OCI-LY3 (cell line): Measurements from ENCODE around the gene PNPLA7.

Experiments
- H2AFZ ChIP-seq: fragments of 200-600, 300-600 bp; shearing (Covaris generic); 2 replicates; pipeline ENCODE4 v1.6.0; 2014; ENCODE audit warnings: antibody characterized with exemption, low read depth, low read length
- H3K27ac ChIP-seq: fragments of 200-600, 300-600 bp; sonication (generic); 2 replicates; pipeline ENCODE4 v1.5.1; 2014; ENCODE audit warnings: mild to moderate bottlenecking, low read length, moderate library complexity, mixed read lengths
- H3K27me3 ChIP-seq: fragments of 200-600, 300-600 bp; sonication (generic); 2 replicates; pipeline ENCODE4 v1.6.1; 2014; ENCODE audit warnings: low read depth, low read length, mixed read lengths
- H3K36me3 ChIP-seq: fragments of 200-600, 300-600 bp; sonication (generic); replicated peaks from 2 replicates; pipeline ENCODE3; 2014; ENCODE audit warnings: low read depth, low read length, mixed read lengths
- H3K4me1 ChIP-seq: fragments of 300-600, 200-600 bp; sonication (generic); 2 replicates; pipeline ENCODE4 v1.6.1; 2014; ENCODE audit warnings: low read length, mixed read lengths
- H3K4me2 ChIP-seq: fragments of 200-600, 300-600 bp; sonication (generic); 2 replicates; pipeline ENCODE4 v1.6.1; 2014; ENCODE audit warnings: low read length, mixed read lengths
- H3K4me3 ChIP-seq: fragments of 300-600, 200-600 bp; sonication (generic); 2 replicates; pipeline ENCODE4 v1.5.1; 2014; ENCODE audit warnings: antibody characterized with exemption, mild to moderate bottlenecking, low read length, moderate library complexity
- H3K79me2 ChIP-seq: fragments of 300-600, 200-600 bp; shearing (Covaris generic); 2 replicates; pipeline ENCODE4 v1.6.1; 2014; ENCODE audit warnings: mild to moderate bottlenecking, low read length, mixed read lengths
- H3K9ac ChIP-seq: fragments of 300-600, 200-600 bp; shearing (Covaris generic); 2 replicates; pipeline ENCODE4 v1.6.0; 2014; ENCODE audit warnings: mild to moderate bottlenecking, low read length, moderate library complexity
- H3K9me3 ChIP-seq: fragments of 200-600, 300-600 bp; shearing (Covaris generic); 2 replicates; pipeline ENCODE4 v1.6.1; 2014; ENCODE audit warnings: low read length, mixed read lengths; ENCODE audit not compliant: insufficient read depth
- H4K20me1 ChIP-seq: fragments of 200-600, 300-600 bp; sonication (generic); 2 replicates; pipeline ENCODE4 v1.6.1; 2016; ENCODE audit warnings: low read length, mixed read lengths; ENCODE audit not compliant: insufficient read depth
- EZH2phosphoT487 ChIP-seq: fragments of 200-600 bp; shearing (Covaris generic); IDR thresholded peaks from 2 replicates; pipeline ENCODE4 v1.6.1; 2018; ENCODE audit warnings: antibody characterized with exemption, mixed run types, low read depth
- TF ChIP-seq, protein P1 (sequence below): fragments of 200-600, 300-600 bp; sonication (generic); IDR thresholded peaks from 2 replicates; pipeline ENCODE4 v1.5.1; 2014; ENCODE audit warnings: antibody characterized with exemption, low read length, low read depth

Gene PNPLA7

DNA sequence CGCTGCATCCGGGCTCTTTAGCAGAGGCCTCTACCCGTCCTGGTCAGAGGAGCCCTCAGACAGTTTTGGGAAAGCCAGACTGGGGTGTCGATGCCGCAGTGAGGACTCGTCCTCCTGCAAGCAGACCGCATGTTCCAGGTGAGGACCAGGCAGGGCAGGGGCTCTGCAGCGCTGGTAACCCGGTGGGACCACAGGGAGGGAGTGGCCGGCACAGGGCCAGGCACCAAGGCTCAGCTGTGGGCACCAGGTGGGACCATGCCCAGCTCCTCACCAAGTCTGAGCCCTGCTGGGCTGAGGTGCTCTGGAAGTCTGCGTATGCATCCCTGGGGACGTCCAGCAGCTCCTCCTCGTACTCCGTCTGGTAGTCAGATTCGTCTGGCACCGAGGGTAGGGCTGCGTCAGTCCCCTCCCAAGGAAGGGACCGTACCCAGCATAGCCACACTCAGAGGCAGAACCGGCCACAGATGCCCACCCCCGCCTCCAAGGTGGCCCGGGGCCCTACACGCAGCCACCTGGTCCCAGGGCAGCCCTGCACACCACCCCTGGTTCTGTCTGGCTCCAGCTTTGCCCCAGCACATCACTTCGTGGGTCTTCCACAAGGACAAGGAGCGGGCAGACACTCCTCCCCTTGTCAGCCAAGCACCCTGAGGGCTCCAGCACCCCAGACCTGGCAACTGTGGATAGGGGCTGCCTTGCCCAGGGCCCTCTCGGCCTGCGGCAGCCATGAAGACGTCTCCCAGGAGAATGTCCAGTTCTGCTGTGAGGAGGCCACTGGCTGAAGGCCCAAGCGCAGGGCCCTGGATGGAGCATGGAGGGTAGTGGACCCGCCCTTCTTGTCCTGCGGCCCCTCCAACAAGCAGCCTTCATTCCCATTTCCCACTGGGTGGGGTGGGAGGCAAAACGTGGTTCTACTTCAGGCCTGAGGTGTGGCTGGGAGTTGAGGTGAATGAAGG lies 89.6 kb downstream of the PNPLA7 start:
- H3K4me3 ChIP-seq: peak overlapping the region; percentile 98; the same call in 1 of the 2 replicates
- peak overlapping the region; percentile 72 for H3K4me2 ChIP-seq
- peaks cover 12% of the 10 kb centered on the region for H3K36me3 ChIP-seq
- H3K27ac ChIP-seq: no peak overlapping the region
- no peaks in the 10 kb centered on the region for H3K9me3 ChIP-seq
- H3K79me2 ChIP-seq: peaks cover 14% of the 10 kb centered on the region
- no peaks in the 10 kb centered on the region for H3K27me3 ChIP-seq
- H3K4me1 ChIP-seq: peaks cover 27% of the 10 kb centered on the region
- TF ChIP-seq, protein P1, sequence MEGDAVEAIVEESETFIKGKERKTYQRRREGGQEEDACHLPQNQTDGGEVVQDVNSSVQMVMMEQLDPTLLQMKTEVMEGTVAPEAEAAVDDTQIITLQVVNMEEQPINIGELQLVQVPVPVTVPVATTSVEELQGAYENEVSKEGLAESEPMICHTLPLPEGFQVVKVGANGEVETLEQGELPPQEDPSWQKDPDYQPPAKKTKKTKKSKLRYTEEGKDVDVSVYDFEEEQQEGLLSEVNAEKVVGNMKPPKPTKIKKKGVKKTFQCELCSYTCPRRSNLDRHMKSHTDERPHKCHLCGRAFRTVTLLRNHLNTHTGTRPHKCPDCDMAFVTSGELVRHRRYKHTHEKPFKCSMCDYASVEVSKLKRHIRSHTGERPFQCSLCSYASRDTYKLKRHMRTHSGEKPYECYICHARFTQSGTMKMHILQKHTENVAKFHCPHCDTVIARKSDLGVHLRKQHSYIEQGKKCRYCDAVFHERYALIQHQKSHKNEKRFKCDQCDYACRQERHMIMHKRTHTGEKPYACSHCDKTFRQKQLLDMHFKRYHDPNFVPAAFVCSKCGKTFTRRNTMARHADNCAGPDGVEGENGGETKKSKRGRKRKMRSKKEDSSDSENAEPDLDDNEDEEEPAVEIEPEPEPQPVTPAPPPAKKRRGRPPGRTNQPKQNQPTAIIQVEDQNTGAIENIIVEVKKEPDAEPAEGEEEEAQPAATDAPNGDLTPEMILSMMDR: no peak
- no peaks in the 10 kb centered on the region for H4K20me1 ChIP-seq
- H3K9ac ChIP-seq: peak overlapping the region; percentile 56; the same call in 1 of the 2 replicates
- H2AFZ ChIP-seq: no peak overlapping the region

DNA sequence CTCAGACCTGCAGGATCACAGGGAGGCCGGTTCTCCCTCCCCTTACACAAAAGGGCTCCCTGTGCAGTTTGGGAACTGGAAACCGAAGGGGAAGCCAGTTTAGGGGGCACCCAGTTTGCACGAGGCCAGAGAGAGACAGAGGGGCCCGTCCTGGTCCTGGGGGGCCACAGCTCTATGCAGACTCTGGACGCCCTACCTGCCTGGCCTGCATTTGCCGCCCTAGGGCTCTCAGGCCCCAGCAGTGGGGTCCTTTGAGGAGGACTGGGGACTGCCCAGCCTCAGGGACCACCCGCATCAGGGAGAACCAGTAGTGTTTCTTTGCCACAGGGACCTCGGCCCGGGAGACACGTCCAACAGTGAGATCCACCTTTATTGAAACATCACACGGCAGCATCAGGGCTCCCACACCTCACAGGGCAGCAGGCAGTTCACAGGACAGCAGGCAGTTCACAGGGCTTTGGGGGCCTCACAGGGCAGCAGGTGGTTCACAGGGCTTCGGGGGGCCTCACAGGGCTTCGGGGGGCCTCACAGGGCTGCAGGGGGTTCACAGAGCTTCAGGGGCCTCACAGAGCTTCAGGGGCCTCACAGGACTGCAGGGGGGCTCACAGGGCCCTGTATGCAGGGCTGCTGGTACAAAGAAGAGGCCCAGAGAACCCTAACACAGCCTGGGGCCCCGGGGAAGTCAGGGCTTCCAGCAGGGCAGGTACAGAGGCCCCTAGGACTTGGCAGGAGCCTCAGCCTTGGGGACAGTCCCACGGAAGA lies 90.4 kb downstream of the PNPLA7 start:
- Histone ChIP-seq H3K79me2 (peaks cover 14% of the 10 kb centered on the region), H3K4me2 (peak overlapping the region; percentile 69), H3K36me3 (peaks cover 16% of the 10 kb centered on the region), H3K27ac (peak overlapping the region; percentile 13; the same call in 1 of the 2 replicates), H3K4me1 (peaks cover 27% of the 10 kb centered on the region), H4K20me1 (no peaks in the 10 kb centered on the region; the same call in 1 of the 2 replicates), H3K9me3 (no peaks in the 10 kb centered on the region), H3K27me3 (no peaks in the 10 kb centered on the region), H2AFZ (no peak overlapping the region), H3K4me3 (peak overlapping the region; percentile 98), H3K9ac (peak overlapping the region; percentile 56)
- no peak for TF ChIP-seq EZH2phosphoT487
- TF ChIP-seq, protein P1: no peak

DNA sequence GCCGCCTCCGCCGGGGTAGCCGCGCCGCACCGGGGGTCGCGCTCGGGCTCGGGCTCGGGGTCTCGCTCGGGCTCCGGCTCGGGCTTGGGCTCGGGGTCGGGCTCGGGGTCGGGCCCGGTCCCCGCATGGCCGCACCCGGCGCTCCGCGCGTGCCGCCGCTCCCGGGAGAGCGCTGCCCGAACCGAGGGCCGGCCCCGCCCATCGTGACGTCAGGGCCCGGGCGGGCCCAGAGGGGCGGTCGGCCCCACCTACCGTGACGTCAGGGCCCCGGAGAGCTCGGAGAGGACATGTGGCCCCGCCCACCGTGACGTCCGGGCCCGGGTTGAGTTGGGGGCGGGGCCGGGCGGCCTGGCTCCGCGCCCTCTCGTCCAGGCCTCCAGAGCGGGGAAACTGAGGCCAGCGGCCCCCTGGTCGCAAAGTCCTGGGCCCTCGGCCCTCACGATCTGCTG lies 91.0 kb downstream of the PNPLA7 start, which contains the start of gene NSMF:
Gene NSMF (minus strand): TSS at position 183 of the 449 bp plus-strand sequence. CDS start 232 bp downstream, outside the sequence.
- Histone ChIP-seq H3K36me3 (peaks cover 22% of the 10 kb centered on the region), H3K4me3 (peak within 1 kb of the TSS; percentile 98), H3K4me1 (peaks cover 27% of the 10 kb centered on the region), H3K27ac (peak within 1 kb of the TSS; percentile 16; the same call in 1 of the 2 replicates), H2AFZ (no peak within 1 kb of the TSS), H3K79me2 (peaks cover 14% of the 10 kb centered on the region), H3K9ac (peak within 1 kb of the TSS; percentile 81), H3K27me3 (no peaks in the 10 kb centered on the region), H4K20me1 (no peaks in the 10 kb centered on the region; the same call in 1 of the 2 replicates), H3K9me3 (no peaks in the 10 kb centered on the region), H3K4me2 (peak within 1 kb of the TSS; percentile 96)
- TF ChIP-seq EZH2phosphoT487: no peak
- TF ChIP-seq, protein P1: no peak
